Endothelial cell of umbilical vein (primary cell): Measurements from ENCODE around the gene NCAPH2. TPM values are rescaled to one million over a fixed set of nuclear protein-coding genes. Genes with fewer than 3 reads are reported as not detected.

Source experiments
- BruUV-seq: library from RNA; stranded (reverse); fragments of 400-500 nt; replicated peaks from 2 replicates; lab custom pipeline; 2021; lab: Mats Ljungman, UMichigan
- CTCF ChIA-PET: fragments of 300-600, 350-600 bp; sonication (Branson Sonifier 250); formaldehyde crosslinking; loops from one replicate; lab custom pipeline; 2021; ENCODE audit warnings: antibody characterized with exemption, inconsistent platforms; lab: Charles Lee
- POLR2A ChIA-PET: fragments of 300-600, 350-600 bp; sonication (Branson Sonifier 250); formaldehyde crosslinking; loops from one replicate; lab custom pipeline; 2021; ENCODE audit warnings: antibody characterized with exemption, inconsistent platforms; lab: Charles Lee
- DNase-seq: peaks from one replicate; pipeline ENCODE4 v3.0.0-alpha.2; 2011; ENCODE audit warnings: low read depth, low spot score
- FAIRE-seq: peaks from 2 replicates; lab custom pipeline; 2011; peaks lifted over from hg19 to GRCh38; lab: Jason Lieb, UNC
- H2AFZ ChIP-seq: 2 replicates; pipeline ENCODE4 v1.6.0; 2012; ENCODE audit warnings: low read depth, low read length, control low read depth, inconsistent platforms
- H3K27ac ChIP-seq: 2 replicates; pipeline ENCODE4 v1.5.1; 2011; ENCODE audit warnings: low read depth, mild to moderate bottlenecking, control low read depth, low read length, moderate library complexity; ENCODE audit not compliant: insufficient read depth
- H3K27me3 ChIP-seq, 2 experiments: 2 replicates each; pipeline versions ENCODE4 v1.6.0 to v1.6.1; 2011; ENCODE audit warnings: low read length in 2 of 2, mixed read lengths in 1 of 2; ENCODE audit not compliant: control insufficient read depth in 2 of 2, insufficient read depth in 2 of 2
- H3K36me3 ChIP-seq, 2 experiments: 2 replicates in 1 of 2; 3 replicates in 1 of 2; pipeline ENCODE4 v1.5.1; 2011; ENCODE audit warnings: low read length in 2 of 2, mild to moderate bottlenecking in 1 of 2, moderate library complexity in 1 of 2; ENCODE audit not compliant: control insufficient read depth in 2 of 2, insufficient read depth in 2 of 2; ENCODE audit errors: extremely low read depth in 1 of 2
- H3K4me1 ChIP-seq: 3 replicates; pipeline ENCODE4 v1.5.1; 2011; ENCODE audit warnings: mild to moderate bottlenecking, low read length; ENCODE audit not compliant: control insufficient read depth, insufficient read depth; ENCODE audit errors: extremely low read depth
- H3K4me2 ChIP-seq: 2 replicates; pipeline ENCODE4 v1.6.1; 2011; ENCODE audit warnings: low read length, control low read depth, mixed read lengths; ENCODE audit not compliant: insufficient read depth
- H3K4me3 ChIP-seq, 3 experiments: fragments of 200-600 bp in 1 of 3; sonication (generic), shearing (Covaris generic) in 1 of 3; replicated peaks in 1 of 3; 2 replicates each; pipeline ENCODE4 v1.5.1; 2011 to 2016; ENCODE audit warnings: control low read depth in 3 of 3, low read length in 3 of 3, mild to moderate bottlenecking in 2 of 3, inconsistent platforms in 1 of 3, low read depth in 1 of 3, moderate library complexity in 1 of 3; ENCODE audit not compliant: insufficient read depth in 1 of 3
- H3K79me2 ChIP-seq: 2 replicates; pipeline ENCODE4 v1.6.0; 2012; ENCODE audit warnings: low read length, inconsistent platforms; ENCODE audit not compliant: control insufficient read depth, insufficient read depth
- H3K9ac ChIP-seq: replicated peaks from 2 replicates; pipeline ENCODE3; 2011; ENCODE audit warnings: low read length, control low read depth; ENCODE audit not compliant: insufficient read depth; ENCODE audit errors: extremely low read depth
- H3K9me1 ChIP-seq: replicated peaks from 3 replicates; pipeline ENCODE4 v1.6.0; 2011; ENCODE audit warnings: mild to moderate bottlenecking, low read length; ENCODE audit not compliant: control insufficient read depth, insufficient read depth; ENCODE audit errors: extremely low read depth
- H3K9me3 ChIP-seq: replicated peaks from 2 replicates; pipeline ENCODE4 v1.5.1; 2012; ENCODE audit warnings: low read length, inconsistent platforms; ENCODE audit not compliant: control insufficient read depth, insufficient read depth
- H4K20me1 ChIP-seq: replicated peaks from 2 replicates; pipeline ENCODE3; 2011; ENCODE audit warnings: mild to moderate bottlenecking, low read length; ENCODE audit not compliant: control insufficient read depth, insufficient read depth; ENCODE audit errors: extremely low read depth
- EZH2 ChIP-seq: IDR thresholded peaks from 2 replicates; pipeline ENCODE4 v1.6.1; 2012; ENCODE audit warnings: borderline replicate concordance, low read depth, mild to moderate bottlenecking, moderate library complexity, low read length, inconsistent platforms; ENCODE audit not compliant: severe bottlenecking
- FOS ChIP-seq: IDR thresholded peaks from 2 replicates; pipeline ENCODE4 v1.6.1; 2011; ENCODE audit warnings: mild to moderate bottlenecking, low read length, moderate library complexity, borderline replicate concordance; ENCODE audit not compliant: insufficient read depth
- GATA2 ChIP-seq: IDR thresholded peaks from 2 replicates; pipeline ENCODE4 v1.7.0; 2011; ENCODE audit warnings: low read depth, mild to moderate bottlenecking, moderate library complexity, mixed read lengths, low read length; ENCODE audit not compliant: insufficient read length, insufficient read depth
- JUN ChIP-seq: IDR thresholded peaks from 2 replicates; pipeline ENCODE4 v1.6.1; 2011; ENCODE audit warnings: borderline replicate concordance, low read depth; ENCODE audit not compliant: insufficient read length, insufficient read depth
- MAX ChIP-seq: IDR thresholded peaks from 2 replicates; pipeline ENCODE4 v1.6.1; 2011; ENCODE audit not compliant: insufficient read depth, insufficient read length
- MYC ChIP-seq: IDR thresholded peaks from one replicate; pipeline ENCODE4 v1.6.1; 2011; ENCODE audit warnings: mild to moderate bottlenecking, low read depth, low read length
- POLR2A ChIP-seq: IDR thresholded peaks from 2 replicates; pipeline ENCODE4 v1.6.1; 2012; ENCODE audit warnings: low read depth, mild to moderate bottlenecking, control low read depth, low read length
- POLR2AphosphoS5 ChIP-seq: IDR thresholded peaks from 2 replicates; pipeline ENCODE4 v1.6.1; 2012; ENCODE audit warnings: low read depth, mild to moderate bottlenecking, control low read depth, low read length, moderate library complexity; ENCODE audit not compliant: insufficient read depth
- dilution Hi-C: fragments of 300-500 bp; cut with MboI; formaldehyde crosslinking; loops from one replicate; pipeline ENCODE4 v1.15.0; 2019; ENCODE audit warnings: low sequenced_read_pairs; ENCODE audit not compliant: extremely low pct_ligation_motif_present
- intact Hi-C: fragments of 100-400 bp; cut with micrococcal nuclease; formaldehyde crosslinking; loops from one replicate; pipeline ENCODE4 v1.10.0; 2022
- polyA plus RNA-seq, 4 experiments: library from polyadenylated mRNA; depleted of rRNA in 3 of 4; stranded (reverse) in 3 of 4; unstranded in 1 of 4; fragments of >200 nt; gene quantifications; 2 replicates each; pipeline versions ENCODE4 v1.2.1 to v1.2.3, GENCODE V29; 2011 to 2012; ENCODE audit warnings: missing spikeins in 1 of 4
- total RNA-seq: library from RNA; stranded (reverse); gene quantifications from 2 replicates; pipeline ENCODE4 v1.2.3, GENCODE V29; 2021
- TF ChIP-seq, protein P1 (sequence below), 2 donors: IDR thresholded peaks; 1 replicate in 1 of 2; 2 replicates in 1 of 2; pipeline ENCODE4 v1.5.1; 2011; ENCODE audit warnings: low read length in 2 of 2, mild to moderate bottlenecking in 2 of 2, moderate library complexity in 2 of 2, control low read depth in 1 of 2, inconsistent platforms in 1 of 2, low read depth in 1 of 2; ENCODE audit not compliant: insufficient read depth in 1 of 2; ENCODE audit errors: extremely low read depth in 1 of 2

Gene NCAPH2
- total and polyA plus RNA-seq, 2 donors (not counting 3 experiments of a cell fraction or from before 2014, with no cell fraction given), result 42.4 to 43.2 TPM

- TF ChIP-seq JUN (no peak), POLR2AphosphoS5 (no peak), MYC (no peak), MAX (no peak), POLR2A (no peak), EZH2 (no peak), GATA2 (no peak), FOS (no peak)
- TF ChIP-seq, protein P1, sequence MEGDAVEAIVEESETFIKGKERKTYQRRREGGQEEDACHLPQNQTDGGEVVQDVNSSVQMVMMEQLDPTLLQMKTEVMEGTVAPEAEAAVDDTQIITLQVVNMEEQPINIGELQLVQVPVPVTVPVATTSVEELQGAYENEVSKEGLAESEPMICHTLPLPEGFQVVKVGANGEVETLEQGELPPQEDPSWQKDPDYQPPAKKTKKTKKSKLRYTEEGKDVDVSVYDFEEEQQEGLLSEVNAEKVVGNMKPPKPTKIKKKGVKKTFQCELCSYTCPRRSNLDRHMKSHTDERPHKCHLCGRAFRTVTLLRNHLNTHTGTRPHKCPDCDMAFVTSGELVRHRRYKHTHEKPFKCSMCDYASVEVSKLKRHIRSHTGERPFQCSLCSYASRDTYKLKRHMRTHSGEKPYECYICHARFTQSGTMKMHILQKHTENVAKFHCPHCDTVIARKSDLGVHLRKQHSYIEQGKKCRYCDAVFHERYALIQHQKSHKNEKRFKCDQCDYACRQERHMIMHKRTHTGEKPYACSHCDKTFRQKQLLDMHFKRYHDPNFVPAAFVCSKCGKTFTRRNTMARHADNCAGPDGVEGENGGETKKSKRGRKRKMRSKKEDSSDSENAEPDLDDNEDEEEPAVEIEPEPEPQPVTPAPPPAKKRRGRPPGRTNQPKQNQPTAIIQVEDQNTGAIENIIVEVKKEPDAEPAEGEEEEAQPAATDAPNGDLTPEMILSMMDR (IDR thresholded peaks at IDR 0.05; ENCODE audit: extremely low read depth in 1 of 2, insufficient read depth in 1 of 2, low read depth in 1 of 2, low read length in 2 of 2), result no peak
- Histone ChIP-seq H2AFZ (no peak overlapping the region), H3K4me3 (no peak overlapping the region), H3K79me2 (no peaks in the 10 kb centered on the region), H3K27me3 (no peaks in the 10 kb centered on the region), H3K4me2 (no peak overlapping the region), H4K20me1 (no peaks in the 10 kb centered on the region), H3K36me3 (no peaks in the 10 kb centered on the region), H3K27ac (no peak overlapping the region), H3K9me3 (no peaks in the 10 kb centered on the region), H3K9me1 (no peaks in the 10 kb centered on the region), H3K4me1 (no peaks in the 10 kb centered on the region), H3K9ac (no peak overlapping the region)
- DNase-seq (no peak), FAIRE-seq (no peak)
- ChIA-PET POLR2A (no interaction called here), CTCF (no interaction called here)
- intact Hi-C loops, result no loop called here
- no TSS peak for BruUV-seq
- dilution Hi-C loops, result no loop called here
These were observed 19.9 kb upstream of the NCAPH2 start for GRCh38 chr22:50488006-50488677.
